ENCODE data around the gene RASGRF1.

Gene RASGRF1

DNA sequence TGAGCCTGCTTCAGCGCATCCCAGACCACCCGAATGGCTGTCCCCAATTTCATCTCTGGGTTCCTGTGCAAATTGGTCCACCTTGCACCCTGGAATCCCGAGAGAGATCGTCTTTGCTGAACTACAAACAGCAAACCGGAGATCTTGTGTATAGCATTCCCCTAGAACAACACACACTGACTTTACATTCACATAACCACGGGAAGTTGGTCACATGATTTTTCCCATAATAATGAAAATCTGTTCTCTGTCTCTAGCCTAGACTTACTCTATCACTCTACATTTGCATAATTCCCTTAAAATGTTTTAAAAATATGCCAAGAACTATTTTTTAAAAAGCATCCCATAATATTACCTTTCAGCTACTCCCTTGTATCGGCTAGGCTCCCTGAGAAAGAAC is 180.3 kb downstream of the RASGRF1 start:
- DNase-seq (ENCODE audit: extremely low spot score) = no peak
- TF ChIP-seq, protein P1, sequence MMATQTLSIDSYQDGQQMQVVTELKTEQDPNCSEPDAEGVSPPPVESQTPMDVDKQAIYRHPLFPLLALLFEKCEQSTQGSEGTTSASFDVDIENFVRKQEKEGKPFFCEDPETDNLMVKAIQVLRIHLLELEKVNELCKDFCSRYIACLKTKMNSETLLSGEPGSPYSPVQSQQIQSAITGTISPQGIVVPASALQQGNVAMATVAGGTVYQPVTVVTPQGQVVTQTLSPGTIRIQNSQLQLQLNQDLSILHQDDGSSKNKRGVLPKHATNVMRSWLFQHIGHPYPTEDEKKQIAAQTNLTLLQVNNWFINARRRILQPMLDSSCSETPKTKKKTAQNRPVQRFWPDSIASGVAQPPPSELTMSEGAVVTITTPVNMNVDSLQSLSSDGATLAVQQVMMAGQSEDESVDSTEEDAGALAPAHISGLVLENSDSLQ (IDR thresholded peaks at IDR 0.05) = no peak
- 0 out of 2 replicates have a peak, but pooled peaks have one; percentile 7 for TF ChIP-seq HDGF (IDR thresholded peaks at IDR 0.05; ENCODE audit: borderline replicate concordance)
- ChIA-PET POLR2A (no interaction called here), CTCF (interaction anchor here (2.7 kb wide), 1 partner anchor 69 kb away, joined by 17 read pairs; no protein-coding TSS in a partner anchor)
